Naive B cell (primary cell): Measurements from ENCODE around the gene ZKSCAN1. TPM values are rescaled to one million over a fixed set of nuclear protein-coding genes. Genes with fewer than 3 reads are reported as not detected.

Experiments
- polyA plus RNA-seq, 6 donors: library from polyadenylated mRNA; unstranded; fragments of 300-500 nt; fragmentation: Illumina TruSeq; gene quantifications; one replicate each; pipeline ENCODE4 v1.2.3, GENCODE V29; 2021; ENCODE audit warnings: low read depth in 6 of 6

ZKSCAN1 gene
- polyA plus RNA-seq, 6 donors from 2014 or later: 14.7 to 54.3 (median 36.7) TPM

Other genes with a start within 250 kb of the ZKSCAN1 start
- not detected for gene CYP3A4, start 231.4 kb upstream of the ZKSCAN1 start, polyA plus RNA-seq
- not detected for gene CYP3A43, start 187.6 kb upstream of the ZKSCAN1 start, polyA plus RNA-seq
- not detected for gene OR2AE1, start 138.6 kb upstream of the ZKSCAN1 start, polyA plus RNA-seq
- 10 to 100 TPM; 12.6 to 39.2 (median 23.1) TPM for gene TRIM4, start 96.1 kb upstream of the ZKSCAN1 start, polyA plus RNA-seq
- gene GJC3, start 86.0 kb upstream of the ZKSCAN1 start, polyA plus RNA-seq: not detected
- not detected for gene AZGP1, start 39.6 kb upstream of the ZKSCAN1 start, polyA plus RNA-seq
- 1 to 10 TPM; 4.7 to 9.8 (median 5.7) TPM for gene ZSCAN21, start 34.2 kb downstream of the ZKSCAN1 start, polyA plus RNA-seq
- 10 to 100 TPM; 14.6 to 34.4 (median 21.8) TPM for gene ZNF3, start 66.1 kb downstream of the ZKSCAN1 start, polyA plus RNA-seq
- 100 to 1,000 TPM; 109 to 249 (median 128) TPM for gene COPS6, start 73.4 kb downstream of the ZKSCAN1 start, polyA plus RNA-seq
- 10 to 100 TPM; 39.0 to 59.9 (median 47.1) TPM for gene MCM7, start 85.8 kb downstream of the ZKSCAN1 start, polyA plus RNA-seq
- 1 to 10 TPM; 3.3 to 6.8 (median 5.6) TPM for gene AP4M1, start 86.0 kb downstream of the ZKSCAN1 start, polyA plus RNA-seq
- gene TAF6, start 103.8 kb downstream of the ZKSCAN1 start, polyA plus RNA-seq: 10 to 100 TPM; 16.8 to 32.2 (median 21.6) TPM
- 1 to 10 TPM in 5 of 6 donors, not detected in 1; 4.9 to 8.6 (median 5.8) TPM for gene CNPY4, start 104.0 kb downstream of the ZKSCAN1 start, polyA plus RNA-seq
- 1 to 10 TPM; 1.7 to 4.2 (median 2.4) TPM for gene MBLAC1, start 111.4 kb downstream of the ZKSCAN1 start, polyA plus RNA-seq
- 100 to 1,000 TPM; 407 to 579 (median 480) TPM for gene LAMTOR4, start 133.3 kb downstream of the ZKSCAN1 start, polyA plus RNA-seq
- gene TRAPPC14, start 143.1 kb downstream of the ZKSCAN1 start, polyA plus RNA-seq: 1 to 10 TPM; 2.0 to 9.1 (median 3.3) TPM
- gene GAL3ST4, start 153.0 kb downstream of the ZKSCAN1 start, polyA plus RNA-seq: under 1 TPM in 5 of 6 donors, not detected in 1; 0.13 to 0.40 (median 0.23) TPM
- under 1 TPM in 4 of 6 donors, not detected in 2; 0.18 to 0.84 (median 0.28) TPM for gene GPC2, start 161.8 kb downstream of the ZKSCAN1 start, polyA plus RNA-seq
- 100 to 1,000 TPM in 5 of 6 donors, 10 to 100 TPM in 1; 97.1 to 221 (median 129) TPM for gene STAG3, start 162.3 kb downstream of the ZKSCAN1 start, polyA plus RNA-seq
- gene PVRIG, start 204.4 kb downstream of the ZKSCAN1 start, polyA plus RNA-seq: 10 to 100 TPM; 37.5 to 67.4 (median 56.4) TPM